ENCODE measurements around the gene UBE2G1. TPM values are rescaled to one million over a fixed set of nuclear protein-coding genes. Genes with fewer than 3 reads are reported as not detected.

UBE2G1 gene
- polyA plus RNA-seq, 1 experiment: 51.5 TPM

DNA sequence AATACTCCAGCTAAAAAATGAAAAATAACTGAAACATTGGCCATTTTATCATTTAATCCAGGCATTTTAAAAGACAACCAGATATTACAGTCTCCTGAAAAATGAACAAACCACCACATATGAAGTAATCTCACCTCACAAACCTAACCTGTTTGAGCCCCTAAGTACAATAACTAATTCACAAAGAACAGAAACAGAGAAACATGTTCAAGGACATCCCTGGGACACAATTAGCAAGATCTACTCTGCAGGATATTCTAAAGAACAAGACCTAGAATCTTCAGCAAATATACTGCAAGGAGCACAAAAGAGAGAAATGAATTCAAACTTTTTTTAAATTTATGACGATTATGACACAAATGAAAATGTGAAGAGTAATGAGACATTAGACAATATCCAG, 51.9 kb downstream of the UBE2G1 start:
- no peak overlapping the region for H3K27ac ChIP-seq (ENCODE audit: low read depth, low read length)
- TF ChIP-seq, protein P1, sequence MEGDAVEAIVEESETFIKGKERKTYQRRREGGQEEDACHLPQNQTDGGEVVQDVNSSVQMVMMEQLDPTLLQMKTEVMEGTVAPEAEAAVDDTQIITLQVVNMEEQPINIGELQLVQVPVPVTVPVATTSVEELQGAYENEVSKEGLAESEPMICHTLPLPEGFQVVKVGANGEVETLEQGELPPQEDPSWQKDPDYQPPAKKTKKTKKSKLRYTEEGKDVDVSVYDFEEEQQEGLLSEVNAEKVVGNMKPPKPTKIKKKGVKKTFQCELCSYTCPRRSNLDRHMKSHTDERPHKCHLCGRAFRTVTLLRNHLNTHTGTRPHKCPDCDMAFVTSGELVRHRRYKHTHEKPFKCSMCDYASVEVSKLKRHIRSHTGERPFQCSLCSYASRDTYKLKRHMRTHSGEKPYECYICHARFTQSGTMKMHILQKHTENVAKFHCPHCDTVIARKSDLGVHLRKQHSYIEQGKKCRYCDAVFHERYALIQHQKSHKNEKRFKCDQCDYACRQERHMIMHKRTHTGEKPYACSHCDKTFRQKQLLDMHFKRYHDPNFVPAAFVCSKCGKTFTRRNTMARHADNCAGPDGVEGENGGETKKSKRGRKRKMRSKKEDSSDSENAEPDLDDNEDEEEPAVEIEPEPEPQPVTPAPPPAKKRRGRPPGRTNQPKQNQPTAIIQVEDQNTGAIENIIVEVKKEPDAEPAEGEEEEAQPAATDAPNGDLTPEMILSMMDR (IDR thresholded peaks at IDR 0.05; ENCODE audit: low read depth, low read length): no peak
- DNase-seq (ENCODE audit: low read depth, low spot score): no peak
- H3K9me3 ChIP-seq (ENCODE audit: control insufficient read depth, insufficient read depth, low read length): no peaks in the 10 kb centered on the region; the same call in 1 of the 2 replicates
- CTCF ChIA-PET: no interaction called here
- H3K4me3 ChIP-seq (ENCODE audit: low read depth, low read length): no peak overlapping the region
- POLR2A ChIA-PET: no interaction called here
- H3K27me3 ChIP-seq (ENCODE audit: control insufficient read depth, insufficient read depth, low read length): no peaks in the 10 kb centered on the region

- no peak overlapping the region for H3K4me3 ChIP-seq (ENCODE audit: low read depth, low read length)
- CTCF ChIA-PET: no interaction called here
- TF ChIP-seq, protein P1 (IDR thresholded peaks at IDR 0.05; ENCODE audit: low read depth, low read length): no peak
- H3K9me3 ChIP-seq (ENCODE audit: control insufficient read depth, insufficient read depth, low read length): no peaks in the 10 kb centered on the region; the same call in 1 of the 2 replicates
- H3K27me3 ChIP-seq (ENCODE audit: control insufficient read depth, insufficient read depth, low read length): no peaks in the 10 kb centered on the region
- no peak for DNase-seq (ENCODE audit: low read depth, low spot score)
- POLR2A ChIA-PET: no interaction called here
- no peak overlapping the region for H3K27ac ChIP-seq (ENCODE audit: low read depth, low read length)
Measured at GRCh38 chr17:4314179-4314578, 52.3 kb downstream of the UBE2G1 start.

DNA sequence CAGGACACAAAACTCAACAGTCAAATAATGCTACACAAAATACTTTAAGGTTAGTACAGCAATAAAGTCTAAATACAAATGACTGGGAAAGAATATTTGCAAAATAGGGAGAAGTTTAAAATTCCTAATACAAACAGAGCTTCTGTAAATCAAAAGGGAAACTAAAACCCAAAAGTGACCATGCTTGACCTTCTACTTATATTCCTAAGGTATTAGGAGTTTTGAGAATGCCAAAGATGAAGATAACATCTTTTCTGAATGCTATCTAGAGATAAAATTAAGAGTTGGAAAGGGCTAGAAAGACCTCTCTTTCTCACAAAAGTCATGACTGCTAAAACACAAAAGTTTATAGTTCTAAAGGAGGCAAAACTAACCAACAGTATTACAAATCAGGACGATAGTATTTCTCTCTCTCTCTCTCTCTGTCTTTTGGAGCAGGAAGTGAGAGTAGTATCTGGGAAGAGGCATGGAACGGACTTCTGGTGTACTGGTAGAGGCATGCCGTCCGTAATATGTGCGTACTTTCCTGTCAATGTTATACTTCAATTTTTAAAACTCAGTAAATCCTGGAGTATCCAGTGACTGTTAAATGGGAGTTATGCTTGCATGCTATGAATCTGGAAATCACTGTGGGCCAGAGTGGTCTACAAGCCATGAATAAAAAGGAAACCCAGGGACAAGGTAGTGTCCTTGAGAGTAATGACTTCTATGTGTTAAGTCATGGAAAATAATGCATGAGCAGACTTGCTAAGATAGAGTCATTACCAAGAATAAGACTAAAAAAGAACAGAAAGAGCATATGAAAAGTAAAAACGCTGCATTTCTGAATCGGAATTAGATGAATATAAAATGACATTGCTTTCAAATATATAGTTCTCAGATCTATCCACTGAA, 53.0 kb downstream of the UBE2G1 start:
- Histone ChIP-seq H3K9me3 (ENCODE audit: control insufficient read depth, insufficient read depth, low read length) (no peaks in the 10 kb centered on the region; the same call in 1 of the 2 replicates), H3K4me3 (ENCODE audit: low read depth, low read length) (no peak overlapping the region), H3K27ac (ENCODE audit: low read depth, low read length) (no peak overlapping the region), H3K27me3 (ENCODE audit: control insufficient read depth, insufficient read depth, low read length) (no peaks in the 10 kb centered on the region)
- no peak for DNase-seq (ENCODE audit: low read depth, low spot score)
- POLR2A ChIA-PET: interaction anchor here (0.6 kb wide), 1 partner anchor 112 kb away, joined by 4 read pairs; no protein-coding TSS in a partner anchor
- CTCF ChIA-PET: interaction anchor here (0.6 to 0.8 kb wide), 2 partner anchors 81 to 113 kb away, joined by 3 to 4 read pairs; no protein-coding TSS in a partner anchor
- TF ChIP-seq, protein P1 (IDR thresholded peaks at IDR 0.05; ENCODE audit: low read depth, low read length): no peak

DNA sequence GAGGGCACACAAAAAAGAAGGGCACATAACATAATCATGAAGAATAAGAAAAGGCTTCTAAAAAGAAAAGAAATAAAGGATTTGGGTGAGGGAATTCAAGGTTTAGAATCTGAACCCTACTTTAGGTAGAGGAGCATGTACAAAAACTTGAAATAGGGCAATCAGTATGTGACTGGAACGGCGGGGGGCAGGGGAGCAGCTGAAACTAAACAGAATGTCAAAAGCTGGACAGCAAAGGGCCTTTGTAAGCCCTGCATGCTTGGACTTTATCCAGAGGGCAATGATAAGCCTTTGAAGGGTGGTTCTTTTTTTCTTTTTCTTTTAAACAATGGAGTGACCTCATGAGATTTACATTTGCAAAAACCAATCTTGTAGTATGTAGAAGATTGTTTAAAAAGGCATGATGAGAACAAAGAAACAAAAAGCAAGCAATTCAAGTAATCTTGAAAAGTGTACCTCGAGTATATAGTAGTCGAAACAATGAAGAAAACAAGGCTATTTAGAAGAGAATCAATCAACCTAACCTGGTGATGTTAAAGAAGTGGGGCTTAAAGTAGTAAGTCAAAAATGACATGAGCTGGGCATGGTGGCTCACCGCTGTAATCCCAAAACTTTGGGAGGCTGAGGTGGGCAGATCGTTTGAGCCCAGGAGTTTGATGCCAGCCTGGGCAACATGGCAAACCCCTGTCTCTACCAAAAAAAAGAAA, 56.0 kb downstream of the UBE2G1 start:
- Histone ChIP-seq H3K4me3 (ENCODE audit: low read depth, low read length) (no peak overlapping the region), H3K27me3 (ENCODE audit: control insufficient read depth, insufficient read depth, low read length) (no peaks in the 10 kb centered on the region), H3K9me3 (ENCODE audit: control insufficient read depth, insufficient read depth, low read length) (no peaks in the 10 kb centered on the region; the same call in 1 of the 2 replicates), H3K27ac (ENCODE audit: low read depth, low read length) (no peak overlapping the region)
- TF ChIP-seq, protein P1 (IDR thresholded peaks at IDR 0.05; ENCODE audit: low read depth, low read length): no peak
- ChIA-PET CTCF (no interaction called here), POLR2A (no interaction called here)
- no peak for DNase-seq (ENCODE audit: low read depth, low spot score)

- POLR2A ChIA-PET: no interaction called here
- Histone ChIP-seq H3K27ac (ENCODE audit: low read depth, low read length) (no peak overlapping the region), H3K4me3 (ENCODE audit: low read depth, low read length) (no peak overlapping the region), H3K27me3 (ENCODE audit: control insufficient read depth, insufficient read depth, low read length) (no peaks in the 10 kb centered on the region), H3K9me3 (ENCODE audit: control insufficient read depth, insufficient read depth, low read length) (no peaks in the 10 kb centered on the region)
- TF ChIP-seq, protein P1 (IDR thresholded peaks at IDR 0.05; ENCODE audit: low read depth, low read length): no peak
- no peak for DNase-seq (ENCODE audit: low read depth, low spot score)
- CTCF ChIA-PET: no interaction called here
Measured at GRCh38 chr17:4309897-4310296, 56.6 kb downstream of the UBE2G1 start.

Data from AG04450 (cell line).